Smooth muscle cell (in vitro differentiated cells): Measurements from ENCODE around the gene WNT4. TPM values are rescaled to one million over a fixed set of nuclear protein-coding genes. Genes with fewer than 3 reads are reported as not detected.
A peak's percentile ranks its signal among the peaks of the same experiment; 100 is the strongest.

Source experiments
- DNase-seq: peaks from one replicate; lab custom pipeline; 2025; ENCODE audit not compliant: unreplicated experiment; lab: John Stamatoyannopoulos, UW
- H2AFZ ChIP-seq: fragments of 200-600 bp; sonication (generic); 2 replicates; pipeline ENCODE4 v1.6.0; 2016; ENCODE audit warnings: antibody characterized with exemption, low read depth, mild to moderate bottlenecking
- H3F3A ChIP-seq: fragments of 200-600 bp; sonication (generic); 2 replicates; pipeline ENCODE4 v1.6.0; 2017; ENCODE audit warnings: antibody characterized with exemption, low read depth
- H3K27ac ChIP-seq: fragments of 200-600 bp; sonication (generic); 2 replicates; pipeline ENCODE4 v1.5.1; 2016; ENCODE audit warnings: low read depth, mild to moderate bottlenecking
- H3K27me3 ChIP-seq: fragments of 200-600 bp; sonication (generic); 2 replicates; pipeline ENCODE4 v1.6.1; 2016; ENCODE audit warnings: low read depth, mild to moderate bottlenecking
- H3K36me3 ChIP-seq: fragments of 200-600 bp; sonication (generic); 2 replicates; pipeline ENCODE4 v1.5.1; 2016; ENCODE audit warnings: low read depth
- H3K4me1 ChIP-seq: fragments of 200-600 bp; sonication (generic); 2 replicates; pipeline ENCODE4 v1.5.1; 2016; ENCODE audit warnings: low read depth
- H3K4me2 ChIP-seq: fragments of 200-600 bp; sonication (generic); 2 replicates; pipeline ENCODE4 v1.6.0; 2016; ENCODE audit warnings: mild to moderate bottlenecking
- H3K4me3 ChIP-seq: fragments of 200-600 bp; sonication (generic); 2 replicates; pipeline ENCODE4 v1.5.1; 2016; ENCODE audit warnings: mild to moderate bottlenecking
- H3K79me2 ChIP-seq: fragments of 200-600 bp; sonication (generic); 2 replicates; pipeline ENCODE4 v1.6.0; 2016; ENCODE audit warnings: low read depth, mild to moderate bottlenecking
- H3K9ac ChIP-seq: fragments of 200-600 bp; sonication (generic); 2 replicates; pipeline ENCODE4 v1.6.0; 2016; ENCODE audit warnings: low read depth
- H3K9me3 ChIP-seq: fragments of 200-600 bp; sonication (generic); replicated peaks from 2 replicates; pipeline ENCODE4 v1.5.1; 2016; ENCODE audit warnings: low read depth
- H4K20me1 ChIP-seq: fragments of 200-600 bp; sonication (generic); 2 replicates; pipeline ENCODE4 v1.6.0; 2016; ENCODE audit warnings: low read depth
- CTCF ChIP-seq: fragments of 200-600 bp; sonication (generic); IDR thresholded peaks from 2 replicates; pipeline ENCODE4 v1.5.1; 2017; ENCODE audit warnings: borderline replicate concordance, mild to moderate bottlenecking, antibody characterized with exemption; ENCODE audit not compliant: insufficient read depth, poor library complexity, severe bottlenecking
- WGBS: methylation state at CpG from one replicate; pipeline ENCODE4 v1.1.7; 2016; ENCODE audit warnings: low lambda C conversion rate; 5-methylcytosine and 5-hydroxymethylcytosine counted together
- polyA plus RNA-seq: library from polyadenylated mRNA; unstranded; fragments of >200 nt; fragmentation: Nextera tagmentation; extraction: Ambion mirVana; gene quantifications from 2 replicates; pipeline ENCODE4 v1.2.1, GENCODE V29; 2016
- total RNA-seq: library from RNA; depleted of rRNA; stranded (reverse); fragments of >200 nt; gene quantifications from 2 replicates; pipeline ENCODE4 v1.2.3, GENCODE V29; 2014

WNT4 gene
- total and polyA plus RNA-seq, 2 experiments from 2014 or later, result 0.18 to 0.55 TPM

GRCh38 chr1:22131875-22132486 lies 10.9 kb downstream of the WNT4 start:
- 30% methylated on average over 10 of the region's 10 CpGs for WGBS
- no peak overlapping the region for H3K4me3 ChIP-seq

GRCh38 chr1:22131062-22131461 lies 11.8 kb downstream of the WNT4 start:
- no peaks in the 10 kb centered on the region for H3F3A ChIP-seq
- no peak for TF ChIP-seq CTCF
- no peaks in the 10 kb centered on the region for H3K79me2 ChIP-seq
- H3K9ac ChIP-seq, result no peak overlapping the region
- no peaks in the 10 kb centered on the region for H3K9me3 ChIP-seq
- peaks cover 4% of the 10 kb centered on the region for H3K4me1 ChIP-seq
- no peak overlapping the region for H3K4me3 ChIP-seq
- peaks cover 4% of the 10 kb centered on the region for H3K27me3 ChIP-seq
- WGBS, result 96% methylated on average over 4 of the region's 4 CpGs
- no peak overlapping the region for H2AFZ ChIP-seq
- H3K36me3 ChIP-seq, result no peaks in the 10 kb centered on the region
- no peak overlapping the region for H3K27ac ChIP-seq
- H4K20me1 ChIP-seq, result peaks cover 81% of the 10 kb centered on the region
- DNase-seq, result no peak
- H3K4me2 ChIP-seq, result no peak overlapping the region

More at GRCh38 chr1:22131875-22132486, 10.9 kb downstream of the WNT4 start:
- H3F3A ChIP-seq, result no peaks in the 10 kb centered on the region
- H3K36me3 ChIP-seq, result no peaks in the 10 kb centered on the region
- H3K27me3 ChIP-seq, result peaks cover 4% of the 10 kb centered on the region
- peaks cover 81% of the 10 kb centered on the region for H4K20me1 ChIP-seq
- no peak for DNase-seq
- H3K79me2 ChIP-seq, result no peaks in the 10 kb centered on the region
- no peak overlapping the region for H3K27ac ChIP-seq
- TF ChIP-seq CTCF, result peak; percentile 82
- H2AFZ ChIP-seq, result no peak overlapping the region
- no peaks in the 10 kb centered on the region for H3K9me3 ChIP-seq
- peaks cover 4% of the 10 kb centered on the region for H3K4me1 ChIP-seq
- no peak overlapping the region for H3K4me2 ChIP-seq
- no peak overlapping the region for H3K9ac ChIP-seq

GRCh38 chr1:22129501-22130117 lies 13.3 kb downstream of the WNT4 start:
- H3K4me2 ChIP-seq, result no peak overlapping the region
- H3K79me2 ChIP-seq, result no peaks in the 10 kb centered on the region
- peaks cover 4% of the 10 kb centered on the region for H3K4me1 ChIP-seq
- no peak for TF ChIP-seq CTCF
- no peaks in the 10 kb centered on the region for H3K9me3 ChIP-seq
- H3K36me3 ChIP-seq, result no peaks in the 10 kb centered on the region
- no peak overlapping the region for H3K4me3 ChIP-seq
- 95% methylated on average over 29 of the region's 29 CpGs for WGBS
- H3F3A ChIP-seq, result no peaks in the 10 kb centered on the region
- no peak overlapping the region for H3K9ac ChIP-seq
- no peak for DNase-seq
- H4K20me1 ChIP-seq, result peaks cover 81% of the 10 kb centered on the region
- no peak overlapping the region for H3K27ac ChIP-seq
- H2AFZ ChIP-seq, result no peak overlapping the region
- peaks cover 4% of the 10 kb centered on the region for H3K27me3 ChIP-seq

- H3K36me3 ChIP-seq, result no peaks in the 10 kb centered on the region
- no peak overlapping the region for H3K9ac ChIP-seq
- H3K27me3 ChIP-seq, result no peaks in the 10 kb centered on the region
- H2AFZ ChIP-seq, result no peak overlapping the region
- DNase-seq, result no peak
- no peaks in the 10 kb centered on the region for H3F3A ChIP-seq
- peaks cover 81% of the 10 kb centered on the region for H4K20me1 ChIP-seq
- H3K4me2 ChIP-seq, result no peak overlapping the region
- no peaks in the 10 kb centered on the region for H3K9me3 ChIP-seq
- H3K4me3 ChIP-seq, result no peak overlapping the region
- H3K4me1 ChIP-seq, result no peaks in the 10 kb centered on the region
- WGBS, result 91% methylated on average over 12 of the region's 12 CpGs
- H3K27ac ChIP-seq, result no peak overlapping the region
- no peak for TF ChIP-seq CTCF
- H3K79me2 ChIP-seq, result no peaks in the 10 kb centered on the region
These were observed 14.5 kb downstream of the WNT4 start for GRCh38 chr1:22128392-22128791.
